GM21515 (cell line): Measurements from ENCODE around the gene PDCD2L.
"Not testable (repeated sequence)": the region's sequence is repeated elsewhere in the genome, so short reads cannot be mapped to it uniquely, and the experiment has no call there.

Experiments
- ATAC-seq: cut with Tn5 transposase; IDR thresholded peaks from one replicate; pipeline ENCODE4 v1.9.1; 2021; ENCODE audit not compliant: unreplicated experiment

Gene PDCD2L, protein sequence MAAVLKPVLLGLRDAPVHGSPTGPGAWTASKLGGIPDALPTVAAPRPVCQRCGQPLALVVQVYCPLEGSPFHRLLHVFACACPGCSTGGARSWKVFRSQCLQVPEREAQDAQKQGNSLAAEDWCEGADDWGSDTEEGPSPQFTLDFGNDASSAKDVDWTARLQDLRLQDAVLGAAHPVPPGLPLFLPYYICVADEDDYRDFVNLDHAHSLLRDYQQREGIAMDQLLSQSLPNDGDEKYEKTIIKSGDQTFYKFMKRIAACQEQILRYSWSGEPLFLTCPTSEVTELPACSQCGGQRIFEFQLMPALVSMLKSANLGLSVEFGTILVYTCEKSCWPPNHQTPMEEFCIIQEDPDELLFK

DNA sequence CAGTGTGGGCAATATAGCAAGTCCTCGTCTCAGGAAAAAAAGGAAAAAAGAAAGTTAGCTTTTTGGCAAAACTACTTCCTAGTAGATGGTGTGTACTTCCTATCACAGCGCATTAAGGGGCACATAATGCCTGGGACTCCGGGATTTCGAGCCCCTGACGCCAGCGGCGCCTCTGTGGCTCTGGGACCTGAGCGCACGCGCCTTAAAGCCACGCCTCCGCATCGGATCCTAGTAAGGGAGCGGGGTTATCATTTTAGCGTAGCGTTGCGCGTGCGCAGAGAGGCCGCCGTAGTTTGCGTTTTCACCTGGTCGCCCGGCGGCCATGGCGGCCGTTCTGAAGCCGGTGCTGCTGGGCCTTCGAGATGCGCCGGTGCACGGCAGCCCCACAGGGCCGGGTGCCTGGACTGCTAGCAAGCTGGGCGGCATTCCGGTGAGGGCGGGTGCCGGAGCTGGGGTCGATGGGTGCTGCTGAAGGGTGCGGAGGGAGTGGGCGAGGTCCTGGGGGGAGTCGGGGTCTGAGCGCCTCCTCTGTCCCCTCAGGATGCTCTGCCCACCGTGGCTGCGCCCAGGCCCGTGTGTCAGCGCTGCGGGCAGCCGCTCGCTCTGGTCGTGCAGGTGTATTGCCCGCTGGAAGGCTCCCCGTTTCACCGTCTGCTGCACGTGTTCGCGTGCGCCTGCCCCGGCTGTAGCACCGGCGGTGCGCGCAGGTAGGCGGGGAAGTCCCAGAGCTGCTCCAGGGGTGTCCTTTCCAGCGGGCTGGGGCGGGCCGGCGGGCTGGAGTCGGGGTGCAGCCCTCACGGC lies at the start of gene PDCD2L:
Gene PDCD2L (plus strand): TSS at position 291 of the 801 bp plus-strand sequence. CDS start 32 bp downstream, at position 323.
- peak; percentile 75 for ATAC-seq

DNA sequence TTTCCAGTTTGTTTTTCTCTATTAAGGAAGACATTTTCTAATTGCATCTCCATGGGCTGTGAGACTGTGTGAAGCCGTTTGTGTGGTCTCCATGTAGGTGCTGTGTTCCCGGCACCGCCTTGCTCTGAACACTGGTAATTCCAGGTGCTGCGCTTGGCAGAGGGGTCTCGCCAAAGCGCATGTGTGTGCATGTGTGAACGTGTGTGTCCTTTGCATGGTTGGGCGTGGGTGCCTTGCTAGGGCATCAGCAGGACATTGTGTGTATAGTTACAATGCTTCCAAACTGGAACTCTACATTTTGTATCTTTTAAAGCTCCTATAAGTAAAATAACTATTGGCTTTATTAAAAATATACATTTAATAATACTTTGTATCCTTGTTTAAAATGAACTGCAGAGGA lies 49.0 kb upstream of the PDCD2L start:
- ATAC-seq = no peak

DNA sequence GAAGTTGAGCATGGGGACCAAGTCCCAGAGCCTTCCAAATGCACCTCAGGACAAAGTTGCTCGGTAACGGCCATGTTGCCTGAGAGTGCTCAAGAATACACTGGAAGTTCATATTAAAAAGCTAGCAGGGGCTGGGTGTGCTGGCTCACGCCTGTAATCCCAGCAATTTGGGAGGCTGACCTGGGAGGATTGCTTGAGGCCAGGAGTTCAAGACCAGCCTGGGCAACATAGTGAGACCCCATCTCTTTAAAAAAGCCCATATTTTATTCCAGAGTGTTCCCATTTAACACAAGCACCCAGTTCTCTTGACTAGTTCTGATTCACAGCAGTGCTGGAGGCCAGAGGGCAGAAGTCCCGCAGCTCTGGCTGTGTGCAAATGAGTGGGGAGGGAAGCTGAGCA lies 47.3 kb upstream of the PDCD2L start:
- ATAC-seq = no peak

DNA sequence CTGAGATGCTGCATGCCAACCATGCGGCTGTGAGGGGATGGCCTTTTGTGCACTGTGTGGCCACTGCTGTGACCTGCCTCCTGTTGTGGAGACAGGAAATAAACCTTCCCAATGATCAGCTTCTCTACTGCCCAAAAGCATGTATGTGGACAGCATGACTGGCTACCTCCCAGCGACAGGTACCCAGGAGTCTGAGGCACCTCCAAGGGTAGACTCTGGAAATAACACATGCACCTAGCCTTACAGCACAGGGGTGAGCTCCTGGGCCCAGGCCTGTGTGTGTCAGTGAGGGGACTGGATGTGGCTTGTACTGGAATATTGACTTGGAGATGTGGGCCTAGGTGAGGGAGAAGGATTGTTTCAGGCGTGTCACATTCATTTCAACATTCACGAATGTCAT lies 46.8 kb upstream of the PDCD2L start:
- no peak for ATAC-seq

DNA sequence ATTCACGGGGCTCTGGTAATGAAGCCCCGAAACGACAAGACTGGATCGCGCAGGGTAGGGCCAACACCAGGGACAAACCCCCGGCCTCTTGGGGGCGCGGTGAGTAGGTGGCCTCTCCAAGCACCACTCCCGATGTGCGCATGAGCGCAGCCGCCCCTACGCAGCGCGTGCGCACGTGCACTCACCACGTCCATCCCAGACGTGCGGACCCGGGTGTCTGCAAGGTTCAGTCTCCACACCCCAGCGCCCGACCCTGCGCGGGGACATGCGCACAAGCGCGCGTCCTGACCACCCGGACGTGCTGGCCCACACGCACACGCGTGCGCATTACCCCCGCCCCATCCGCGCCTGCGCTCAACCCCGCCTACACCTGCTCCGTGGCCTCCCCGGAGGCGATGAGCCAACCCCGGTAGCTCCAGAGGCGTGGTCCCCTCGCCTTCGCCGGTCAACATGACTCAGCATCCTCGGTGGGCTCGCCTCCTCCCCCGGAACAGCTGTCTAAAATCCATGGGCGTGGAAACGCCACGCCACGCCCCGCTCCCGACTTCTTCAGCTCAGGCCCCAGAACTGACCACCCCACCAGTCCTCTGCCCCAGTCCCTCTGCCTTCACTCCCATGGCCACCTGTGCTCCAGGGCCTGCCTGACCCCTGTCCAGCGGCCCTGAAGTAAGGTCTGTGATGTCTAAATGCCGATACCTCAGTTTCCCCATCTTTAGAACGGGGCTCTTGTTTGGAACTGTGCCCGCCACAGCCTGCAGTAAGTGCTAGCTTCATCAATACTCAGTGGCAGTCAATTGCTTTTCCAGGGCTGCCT lies 44.9 kb upstream of the PDCD2L start:
- peak; percentile 86 for ATAC-seq

DNA sequence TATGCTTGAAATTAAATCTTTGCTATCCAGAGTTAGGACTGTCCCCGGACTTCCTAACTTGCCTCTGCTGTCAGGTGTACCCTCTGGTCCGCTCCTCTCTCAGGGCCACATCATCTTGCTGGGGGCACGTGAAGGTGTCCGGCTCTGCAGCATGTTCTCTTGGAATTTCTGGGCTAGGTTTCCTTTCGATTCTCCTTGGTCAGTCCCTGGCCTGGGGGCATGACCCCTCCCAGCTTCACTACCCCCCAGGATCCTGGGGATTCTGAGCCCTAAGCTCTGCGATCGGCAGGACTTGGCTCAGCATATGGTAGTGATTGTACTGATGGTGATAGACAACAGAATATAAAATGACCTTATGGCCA lies 44.3 kb upstream of the PDCD2L start:
- ATAC-seq = no peak

DNA sequence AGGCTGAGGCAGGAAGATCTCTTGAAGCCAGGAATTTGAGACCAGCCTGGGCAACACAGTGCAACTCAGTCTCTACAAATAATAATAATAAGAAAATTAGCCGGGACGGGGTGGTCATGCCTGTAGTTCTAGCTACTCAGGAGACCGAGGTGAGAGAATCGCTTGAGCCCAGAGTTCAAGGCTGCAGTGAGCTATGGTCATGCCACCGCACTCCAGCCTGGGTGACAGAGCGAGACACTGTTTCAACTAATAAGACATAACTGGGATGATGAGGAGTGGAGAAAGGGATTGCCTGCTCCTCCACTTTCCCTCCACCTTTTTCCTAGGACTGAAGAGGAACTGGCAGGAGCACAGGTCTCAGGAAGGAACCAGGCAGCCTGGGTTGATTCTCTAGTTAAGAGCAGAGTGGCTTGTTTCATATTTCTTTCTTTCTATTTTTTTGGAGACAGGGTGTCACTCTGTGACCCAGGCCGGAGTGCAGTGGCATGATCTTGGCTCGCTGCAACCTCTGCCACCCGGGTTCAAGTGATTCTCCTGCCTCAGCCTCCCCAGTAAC lies 43.8 kb upstream of the PDCD2L start:
- ATAC-seq = no peak

DNA sequence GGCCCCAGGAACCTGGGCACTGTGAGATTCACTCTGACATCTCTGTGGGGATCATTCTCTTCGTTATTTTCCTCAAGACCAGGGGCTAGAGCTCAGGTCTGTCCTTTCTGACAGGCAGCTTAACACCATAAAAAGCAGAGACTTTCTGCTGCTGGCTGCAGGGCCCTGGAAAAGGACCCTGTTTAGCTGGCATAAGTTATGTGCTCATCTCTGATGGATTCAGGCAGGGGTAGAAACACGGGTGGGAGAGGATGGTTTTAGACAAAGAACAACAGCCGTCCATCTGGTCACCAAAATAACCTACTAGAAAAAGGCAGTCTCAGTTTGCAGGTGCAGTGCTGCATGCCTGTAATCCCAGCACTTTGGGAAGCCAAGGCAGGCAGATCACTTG lies 41.5 kb upstream of the PDCD2L start:
- ATAC-seq = no peak

DNA sequence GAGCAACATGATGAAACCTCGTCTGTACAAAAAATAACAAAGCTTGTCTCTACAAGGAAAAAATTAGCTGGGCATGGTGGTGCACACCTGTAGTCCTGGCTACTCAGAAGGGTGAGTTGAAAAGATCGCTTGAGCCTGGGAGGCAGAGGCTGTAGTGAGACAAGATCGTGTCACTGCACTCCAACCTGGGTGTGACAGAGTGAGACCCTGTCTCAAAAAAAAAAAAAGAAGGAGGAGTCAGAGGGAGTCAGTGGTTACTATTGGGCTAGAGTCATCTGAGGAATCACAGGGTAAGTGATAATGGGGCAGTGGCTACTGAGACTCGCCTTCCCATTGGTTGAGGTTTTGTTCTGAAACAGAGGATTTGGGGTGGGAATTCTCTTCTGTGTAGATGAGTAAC lies 41.1 kb upstream of the PDCD2L start:
- no peak for ATAC-seq

DNA sequence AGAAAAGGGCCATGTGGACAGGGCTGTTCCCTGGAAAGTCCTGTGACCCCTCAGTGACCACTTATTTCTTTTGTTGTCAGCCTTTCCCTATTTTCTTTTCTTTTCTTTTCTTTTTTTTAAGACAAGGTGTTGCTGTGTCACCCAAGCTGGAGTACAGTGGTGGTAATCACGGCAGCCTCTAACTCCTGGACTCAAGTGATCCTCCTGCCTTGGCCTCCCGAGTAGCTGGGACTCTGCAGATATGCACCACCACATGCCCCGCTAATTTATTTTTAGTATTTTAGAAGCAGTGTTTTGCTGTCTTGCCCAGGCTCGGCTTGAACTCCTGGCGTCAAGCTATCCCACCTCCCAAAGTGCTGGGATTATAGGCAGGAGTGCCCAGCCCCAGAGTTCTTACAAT lies 40.3 kb upstream of the PDCD2L start:
- ATAC-seq = no peak

DNA sequence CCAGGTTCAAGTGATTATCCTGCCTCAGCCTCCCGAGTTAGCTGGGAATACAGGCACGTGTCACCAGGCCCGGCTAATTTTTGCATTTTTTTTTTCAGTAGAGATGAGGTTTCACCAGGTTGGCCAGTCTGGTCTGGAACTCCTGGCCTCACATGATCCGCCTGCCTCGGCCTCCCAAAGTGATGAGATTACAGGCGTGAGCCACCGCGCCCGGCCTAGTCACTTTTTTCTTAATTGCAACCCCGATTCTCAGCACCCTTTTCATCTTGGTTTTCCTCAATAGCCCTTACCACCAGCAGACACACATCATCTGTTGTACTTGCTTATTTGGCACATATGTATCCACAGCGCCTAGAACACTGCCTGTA lies 39.8 kb upstream of the PDCD2L start:
- no peak for ATAC-seq

DNA sequence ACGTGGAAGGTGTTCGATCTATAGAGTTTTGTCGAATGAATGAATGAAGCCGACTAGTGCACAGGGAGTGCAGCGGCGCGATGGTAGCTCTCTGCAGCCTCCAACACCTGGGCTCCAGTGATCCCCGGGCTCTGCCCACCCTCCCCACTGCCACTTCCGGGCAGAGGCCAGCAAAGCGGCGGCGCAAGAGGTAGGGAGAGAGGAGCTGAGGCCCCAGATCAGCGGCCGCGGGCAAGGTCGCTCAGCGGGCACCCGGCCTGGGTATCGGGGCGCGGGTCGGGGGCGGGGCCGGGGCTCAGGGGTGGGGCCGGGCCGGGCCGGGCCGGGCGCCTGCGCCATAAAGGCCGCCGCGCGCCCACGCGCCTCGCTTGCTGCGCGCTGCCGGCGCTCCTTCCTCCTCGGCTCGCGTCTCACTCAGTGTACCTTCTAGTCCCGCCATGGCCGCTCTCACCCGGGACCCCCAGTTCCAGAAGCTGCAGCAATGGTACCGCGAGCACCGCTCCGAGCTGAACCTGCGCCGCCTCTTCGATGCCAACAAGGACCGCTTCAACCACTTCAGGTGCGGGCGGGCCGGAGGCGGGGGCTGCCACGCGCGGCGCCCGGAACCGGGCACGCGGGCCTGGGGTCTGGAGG lies 39.3 kb upstream of the PDCD2L start, which contains the start of gene GPI:
Gene GPI (plus strand): TSS at position 367 of the 633 bp plus-strand sequence. CDS start 71 bp downstream, at position 438.
- peak; percentile 64 for ATAC-seq

DNA sequence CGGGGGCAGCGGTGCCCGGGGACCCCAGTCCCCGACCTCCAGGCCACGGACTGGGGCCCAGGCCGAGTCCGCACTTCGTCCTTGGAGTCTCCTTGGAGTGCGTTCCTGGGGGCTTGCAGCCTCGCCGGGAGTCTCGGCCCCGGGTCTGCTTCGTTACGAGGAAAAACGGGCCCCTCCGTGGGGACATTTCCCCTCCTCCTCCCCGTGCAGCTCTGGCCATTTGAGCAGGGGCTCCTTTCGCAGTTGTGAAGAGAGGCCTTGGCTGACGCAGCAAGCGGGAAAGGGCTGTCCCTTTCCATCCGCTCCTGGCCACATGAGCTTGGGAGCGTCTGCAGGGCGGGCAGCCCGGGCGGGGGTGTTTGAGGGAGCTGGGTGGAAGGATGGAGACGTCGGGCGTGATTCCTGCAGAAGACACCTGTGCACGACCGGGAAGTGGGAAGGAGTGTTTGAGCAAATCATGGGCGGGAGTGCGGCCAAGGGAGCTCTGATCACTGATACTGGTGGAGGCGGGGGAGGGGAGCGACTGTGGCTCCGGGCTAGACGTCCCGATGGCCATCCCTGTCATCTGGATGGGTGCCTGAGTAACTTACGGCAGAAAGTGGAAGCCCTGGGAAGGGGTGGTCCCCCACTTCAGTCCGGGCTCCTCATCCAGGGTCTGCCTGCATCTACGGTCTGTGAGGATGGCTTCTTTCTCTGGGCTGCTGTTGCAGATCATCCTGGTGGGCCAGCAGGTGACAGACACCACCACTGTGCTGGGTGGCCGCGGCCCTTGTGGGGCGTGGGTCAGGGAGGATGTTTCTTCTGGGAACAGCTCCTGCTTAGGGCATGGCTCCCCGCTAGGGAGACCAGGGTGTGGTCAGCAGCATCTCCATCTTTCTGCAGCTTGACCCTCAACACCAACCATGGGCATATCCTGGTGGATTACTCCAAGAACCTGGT lies 38.5 kb upstream of the PDCD2L start:
- no peak for ATAC-seq

DNA sequence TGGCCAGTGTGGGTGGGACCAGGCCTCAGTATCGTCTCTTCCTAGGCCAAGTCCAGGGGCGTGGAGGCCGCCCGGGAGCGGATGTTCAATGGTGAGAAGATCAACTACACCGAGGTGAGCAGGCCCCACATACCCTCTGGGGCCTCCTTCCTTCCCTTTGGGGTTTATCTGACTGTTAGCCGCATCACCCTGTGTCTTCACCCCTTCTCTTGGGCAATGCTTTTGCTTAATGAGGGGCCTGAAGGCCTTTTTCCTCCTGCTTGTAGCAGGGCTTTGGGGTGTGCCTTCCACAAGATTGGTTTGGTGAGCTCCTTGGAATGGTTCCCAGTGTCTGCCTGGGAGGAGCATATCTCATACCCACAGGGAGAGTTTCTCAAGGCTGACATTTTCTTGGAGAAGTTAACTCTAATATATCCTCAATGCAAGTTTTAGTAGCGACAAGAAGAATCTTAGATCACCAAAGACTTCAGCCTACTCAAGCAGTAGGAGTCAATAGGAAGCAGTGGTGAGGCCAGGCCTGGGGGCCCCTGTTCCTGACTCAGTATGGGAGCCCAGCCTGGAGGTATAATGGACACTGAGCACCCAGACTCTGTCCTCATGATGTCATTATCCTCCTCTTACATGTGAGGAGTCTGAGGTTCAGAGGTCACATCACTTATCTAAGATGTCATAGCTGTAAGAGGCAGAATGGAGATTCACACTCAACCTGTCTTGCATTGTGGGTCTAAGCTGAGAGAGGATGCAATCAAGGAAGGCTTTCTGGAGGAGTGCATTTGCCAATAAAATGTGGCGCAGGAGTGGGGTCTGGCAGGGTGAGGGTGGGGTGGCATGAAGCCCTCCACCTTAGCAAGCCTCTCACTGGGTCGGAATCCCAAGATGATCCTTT lies 37.2 kb upstream of the PDCD2L start:
- ATAC-seq = no peak

DNA sequence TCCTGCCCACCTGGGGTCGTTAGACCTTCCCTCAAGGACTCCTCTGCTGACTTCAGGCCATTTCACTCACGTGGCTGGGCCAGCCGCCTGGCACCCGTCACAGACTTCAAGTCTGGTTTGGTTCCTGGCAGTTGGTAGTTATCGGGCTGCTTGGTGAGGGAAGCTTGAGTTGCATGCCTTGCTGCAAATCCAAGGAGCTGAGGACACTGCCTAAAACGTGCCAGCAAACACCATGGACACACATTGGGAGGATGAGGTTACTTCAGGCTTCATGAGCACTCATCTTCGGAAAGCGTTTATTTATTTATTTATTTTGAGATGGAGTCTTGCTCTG lies 36.6 kb upstream of the PDCD2L start:
- no peak for ATAC-seq

DNA sequence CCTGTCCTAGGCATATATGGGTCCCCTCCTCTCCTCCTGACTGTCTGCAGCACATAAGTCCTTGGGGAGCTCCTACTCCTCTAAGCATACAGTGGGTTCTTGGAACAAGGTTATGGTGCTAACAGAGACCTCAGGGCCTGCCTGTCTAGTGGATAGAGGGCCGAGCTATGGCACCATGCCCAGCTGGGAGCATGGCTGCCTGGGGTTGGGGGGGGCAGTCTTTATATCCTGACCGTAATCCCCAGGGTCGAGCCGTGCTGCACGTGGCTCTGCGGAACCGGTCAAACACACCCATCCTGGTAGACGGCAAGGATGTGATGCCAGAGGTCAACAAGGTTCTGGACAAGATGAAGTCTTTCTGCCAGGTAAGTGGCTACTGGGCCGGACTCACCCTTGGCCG lies 35.9 kb upstream of the PDCD2L start:
- no peak for ATAC-seq

DNA sequence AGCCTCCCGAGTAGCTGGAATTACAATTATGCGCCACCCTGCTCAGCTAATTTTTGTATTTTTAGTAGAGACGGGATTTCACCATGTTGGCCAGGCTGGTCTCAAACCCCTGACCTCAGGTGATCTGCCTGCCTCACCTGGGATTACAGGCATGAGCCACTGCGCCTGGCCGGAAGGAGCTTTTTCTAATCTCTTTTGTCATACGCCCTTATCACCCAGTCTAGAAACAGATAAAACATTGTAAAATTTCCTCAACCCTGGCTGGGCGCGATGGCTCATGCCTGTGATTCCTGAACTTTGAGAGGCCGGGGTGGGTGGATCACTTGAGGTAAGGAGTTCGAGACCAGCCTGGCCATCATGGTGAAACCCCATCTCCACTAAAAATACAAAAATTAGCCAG lies 35.0 kb upstream of the PDCD2L start:
- not testable (repeated sequence) for ATAC-seq

DNA sequence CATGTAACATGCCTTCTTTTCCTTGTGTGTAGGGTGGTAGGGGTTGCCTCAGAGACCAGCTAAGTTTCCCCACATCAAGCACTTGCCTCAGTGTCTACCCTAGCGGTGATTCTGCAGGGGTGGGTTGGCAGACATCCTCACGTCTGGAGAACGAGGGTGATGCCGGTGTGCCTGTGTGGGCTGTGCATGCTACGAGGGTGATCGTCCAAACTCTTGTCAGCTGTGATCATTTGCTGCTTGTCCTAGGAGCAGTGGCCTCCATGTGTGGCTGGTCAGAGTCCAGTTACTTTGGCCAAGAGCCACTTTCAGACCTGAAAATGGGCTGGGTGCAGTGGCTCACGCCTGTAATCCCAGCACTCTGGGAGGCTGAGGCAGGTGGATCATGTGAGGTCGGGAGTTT lies 34.1 kb upstream of the PDCD2L start:
- ATAC-seq = no peak

DNA sequence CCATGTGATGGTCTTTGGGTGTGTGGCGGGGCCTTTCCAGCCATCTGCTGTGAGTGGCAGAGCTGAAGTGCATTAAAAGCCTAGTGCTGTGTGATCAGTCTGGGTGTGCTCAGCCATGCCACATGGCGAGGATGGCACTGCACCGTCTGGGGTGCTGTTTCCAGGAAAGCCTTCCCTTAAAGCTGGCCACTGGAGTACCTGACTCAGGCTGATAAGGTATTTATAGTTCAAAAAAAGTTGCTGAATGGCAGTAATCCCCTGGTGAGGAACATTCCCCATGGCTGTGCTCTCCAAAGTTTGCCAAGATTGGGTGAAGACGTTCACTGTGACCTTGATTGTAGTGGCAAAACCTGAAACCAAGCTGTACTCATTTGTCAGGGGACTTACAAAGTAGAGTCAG lies 33.2 kb upstream of the PDCD2L start:
- no peak for ATAC-seq
